ENCODE results near the gene PIK3R4.

Gene PIK3R4

DNA sequence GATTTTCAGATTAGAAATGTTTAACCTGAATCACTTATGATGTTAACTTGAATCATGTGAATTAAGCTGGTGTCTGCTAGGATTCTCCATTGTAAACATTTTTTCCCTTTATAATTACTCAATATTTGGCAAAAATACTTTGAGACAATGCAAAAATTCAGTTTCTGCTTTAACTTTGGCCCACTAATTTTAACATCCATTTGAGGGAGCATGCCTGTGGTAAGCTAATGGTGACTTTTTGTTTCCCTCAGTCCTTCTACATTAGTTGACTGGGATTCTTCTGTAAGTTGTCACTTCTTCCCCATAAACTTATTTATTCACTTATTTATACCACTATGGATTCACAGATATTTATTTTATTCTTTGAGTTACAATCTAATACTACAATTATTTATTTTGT is 59.3 kb downstream of the PIK3R4 start:
- DNase-seq = no peak

DNA sequence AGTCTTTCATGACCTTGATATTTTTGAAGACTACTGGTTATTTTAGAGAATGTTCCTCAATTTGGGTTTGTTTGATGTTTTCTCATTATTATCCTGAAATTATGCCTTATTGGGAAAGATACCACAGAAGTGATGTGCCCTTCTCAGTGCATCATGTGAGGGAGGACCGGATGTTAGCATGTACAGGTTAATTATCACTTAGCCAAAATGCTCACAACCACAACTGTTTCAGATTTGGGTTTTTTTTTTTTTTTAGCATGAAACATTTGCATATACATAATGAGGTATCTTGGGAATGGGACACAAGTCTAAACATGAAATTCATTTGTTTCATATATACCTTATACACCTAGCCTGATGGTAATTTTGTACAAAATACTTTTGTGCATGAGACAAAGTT is 59.8 kb downstream of the PIK3R4 start:
- DNase-seq = no peak

DNA sequence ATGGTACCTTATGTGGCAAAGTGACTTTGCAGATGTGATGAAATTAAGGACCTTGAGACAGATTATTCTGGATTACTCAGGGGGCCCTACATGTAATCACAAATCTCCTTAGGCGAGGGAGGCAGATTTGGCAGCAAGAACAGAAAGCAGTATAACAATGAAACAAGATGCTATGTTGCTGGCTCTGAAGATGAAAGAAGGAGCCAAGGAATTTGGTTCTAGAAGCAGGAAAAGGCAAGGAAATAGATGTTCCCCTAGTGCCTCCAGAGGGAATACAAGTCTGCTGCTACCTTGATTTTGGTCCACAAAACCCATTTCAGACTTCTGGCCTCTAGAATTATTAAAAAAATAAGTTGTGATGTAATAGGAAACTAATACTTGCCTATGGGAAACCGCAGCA is 64.5 kb downstream of the PIK3R4 start:
- DNase-seq = no peak

DNA sequence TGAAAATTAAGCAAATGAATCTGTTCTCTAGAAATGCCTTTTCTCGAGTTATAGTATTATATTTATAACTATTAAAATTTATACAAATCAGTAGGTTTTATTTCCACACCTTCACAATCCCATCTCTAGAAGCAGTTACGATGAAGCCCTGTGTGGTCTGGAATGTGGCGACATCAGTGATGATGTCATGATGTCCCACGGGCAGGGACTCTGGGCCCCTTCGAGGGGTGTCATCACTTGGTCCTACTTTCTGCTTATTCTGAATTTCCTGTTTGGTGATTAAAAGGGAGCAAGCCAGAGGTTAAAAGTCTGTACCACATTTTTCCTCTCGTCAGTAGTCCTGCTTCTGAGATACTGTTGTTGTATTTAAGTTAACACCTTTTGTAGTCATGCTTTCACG is 67.4 kb downstream of the PIK3R4 start:
- DNase-seq = no peak

DNA sequence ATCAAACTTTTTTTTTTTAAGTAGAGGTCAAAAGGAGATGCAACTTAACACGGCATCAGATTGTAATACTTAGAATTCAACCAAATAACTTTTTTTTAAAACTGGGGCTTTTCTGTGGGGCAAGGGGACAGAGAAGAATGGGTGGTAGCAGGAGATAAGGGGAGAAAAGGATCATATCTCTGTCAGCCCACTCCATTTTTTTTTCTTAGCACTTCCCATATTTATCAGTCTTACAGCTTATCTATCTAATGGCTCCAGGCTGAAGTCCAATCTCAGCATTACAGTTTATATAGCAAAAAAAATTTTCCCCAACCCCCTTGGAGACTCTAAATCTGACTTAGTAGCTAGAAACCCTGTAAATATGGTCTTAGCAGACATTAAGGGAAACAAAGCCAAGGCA is 69.3 kb downstream of the PIK3R4 start:
- DNase-seq = no peak

DNA sequence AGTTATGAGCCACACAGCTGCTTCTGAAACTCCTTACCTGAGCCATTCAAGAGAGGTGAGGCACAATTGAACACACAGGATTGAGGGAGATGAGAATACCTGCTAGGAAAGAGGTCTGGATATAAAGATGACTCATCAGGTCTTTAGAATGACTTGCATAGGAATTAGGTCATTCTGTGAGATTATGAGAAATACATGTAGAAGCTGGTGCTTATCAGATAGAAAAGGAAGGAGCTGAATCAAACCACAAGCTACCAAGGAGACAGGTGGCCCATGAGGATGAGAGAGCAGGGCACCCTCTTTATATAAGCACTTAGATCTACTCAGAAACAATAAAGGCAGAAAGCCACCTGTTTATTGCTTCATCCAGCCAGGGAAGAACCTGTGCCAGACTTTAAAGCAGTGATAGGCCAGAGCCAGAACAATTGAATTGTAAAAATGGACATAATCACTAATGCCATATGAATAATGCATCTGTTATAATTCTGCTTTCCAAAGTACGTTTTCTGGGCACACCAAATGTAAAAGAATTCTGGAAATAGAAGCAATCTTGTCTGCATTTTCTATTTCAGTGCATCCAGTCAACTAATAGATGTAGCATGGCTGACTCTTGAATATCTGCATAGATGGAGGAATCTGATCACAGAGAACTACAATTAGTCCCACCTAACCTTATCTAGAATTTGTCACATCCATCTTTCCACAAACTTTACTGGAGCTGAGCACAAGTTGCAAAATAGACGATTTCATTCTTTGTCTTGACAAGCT is 74.9 kb downstream of the PIK3R4 start:
- DNase-seq = peak; percentile 47

DNA sequence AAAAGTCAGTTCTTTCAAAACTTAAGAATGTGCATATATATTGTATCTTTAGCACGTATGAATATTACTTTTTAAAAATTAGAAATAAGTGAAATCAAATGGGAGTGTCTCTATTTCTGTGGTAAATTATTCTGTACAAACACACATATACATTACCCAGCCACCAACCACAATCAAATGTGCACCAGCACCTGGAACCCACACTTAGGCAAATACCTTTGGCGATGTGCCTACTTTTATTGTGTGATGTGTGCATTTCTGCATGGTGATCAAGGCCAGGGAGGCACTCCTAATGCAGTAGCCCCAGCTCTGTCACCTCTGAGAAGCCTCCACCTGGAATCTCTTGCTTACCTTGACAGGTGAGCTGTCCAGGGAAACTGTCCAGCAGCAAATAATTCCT is 76.9 kb downstream of the PIK3R4 start:
- peak; percentile 47 for DNase-seq

DNA sequence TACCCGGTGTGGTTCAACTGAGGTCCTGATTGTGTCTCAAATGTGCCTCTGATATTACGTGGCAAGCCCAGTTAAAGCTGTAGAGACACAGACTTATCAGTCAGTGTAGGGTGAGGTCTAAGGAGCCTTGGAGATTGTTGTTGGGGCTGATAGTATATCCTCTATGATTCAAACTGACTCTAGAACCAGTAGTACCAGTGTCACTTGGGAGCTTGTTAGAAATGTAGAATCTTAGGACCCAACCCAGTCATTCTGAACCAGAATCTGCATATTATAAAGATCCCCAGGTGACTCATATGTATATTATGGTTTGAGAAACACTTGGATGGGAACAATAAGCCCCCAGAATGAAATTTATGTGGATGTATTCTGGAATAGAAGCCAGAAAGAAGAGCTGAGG is 83.5 kb downstream of the PIK3R4 start:
- DNase-seq = no peak

DNA sequence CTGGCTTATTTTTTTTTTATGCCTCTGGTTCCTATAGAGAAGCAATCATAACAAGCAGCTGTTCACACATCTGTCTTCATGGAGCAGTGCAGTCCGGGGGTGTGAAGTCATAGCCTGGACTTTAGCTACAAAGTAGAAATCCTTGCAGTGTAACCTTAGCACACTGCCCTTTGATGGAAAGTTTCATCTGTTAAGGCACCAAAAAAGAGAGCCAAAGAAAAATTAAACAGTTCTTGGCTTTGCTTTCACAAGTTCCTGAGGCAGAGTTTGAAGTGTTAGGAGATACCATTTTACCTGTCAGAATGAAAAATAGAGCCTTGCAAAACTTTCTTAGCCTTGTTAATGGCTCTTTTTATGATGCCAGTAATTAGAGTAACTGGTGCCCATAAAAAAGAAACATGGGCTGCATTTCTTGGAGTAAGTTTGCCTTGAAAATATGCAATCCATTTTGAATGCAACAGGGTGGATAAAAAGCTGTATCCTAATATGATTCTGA is 84.1 kb downstream of the PIK3R4 start:
- DNase-seq = no peak

DNA sequence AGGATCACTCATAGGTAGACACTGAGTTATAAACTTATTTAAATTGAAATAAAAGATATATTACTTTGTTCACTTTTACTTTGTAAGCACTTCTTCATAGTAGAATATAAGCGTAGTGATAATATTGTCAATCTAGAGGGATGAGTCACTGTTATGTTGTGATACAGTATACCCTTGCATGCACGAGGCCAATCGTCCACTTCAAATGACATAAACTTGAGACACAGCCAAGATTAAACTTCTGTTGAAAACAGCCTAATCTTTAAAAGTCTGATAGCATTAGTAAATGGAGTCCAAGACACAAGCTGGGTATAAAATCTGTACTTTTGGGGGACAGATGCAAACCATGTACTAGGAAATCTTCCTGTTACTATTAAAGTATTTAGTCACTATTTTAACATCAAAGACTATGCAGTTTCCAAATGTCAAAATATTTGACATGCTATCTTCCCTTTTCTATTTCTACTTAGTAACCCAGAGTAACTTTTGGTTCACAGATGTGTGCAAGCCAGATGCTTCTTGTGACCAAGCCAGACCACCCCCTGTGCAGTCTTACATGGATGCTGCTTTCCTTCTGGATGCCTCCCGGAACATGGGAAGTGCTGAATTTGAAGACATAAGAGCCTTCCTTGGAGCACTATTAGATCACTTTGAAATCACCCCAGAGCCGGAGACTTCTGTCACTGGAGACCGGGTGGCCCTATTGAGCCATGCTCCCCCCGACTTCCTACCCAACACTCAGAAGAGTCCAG is 85.3 kb downstream of the PIK3R4 start:
- no peak for DNase-seq

DNA sequence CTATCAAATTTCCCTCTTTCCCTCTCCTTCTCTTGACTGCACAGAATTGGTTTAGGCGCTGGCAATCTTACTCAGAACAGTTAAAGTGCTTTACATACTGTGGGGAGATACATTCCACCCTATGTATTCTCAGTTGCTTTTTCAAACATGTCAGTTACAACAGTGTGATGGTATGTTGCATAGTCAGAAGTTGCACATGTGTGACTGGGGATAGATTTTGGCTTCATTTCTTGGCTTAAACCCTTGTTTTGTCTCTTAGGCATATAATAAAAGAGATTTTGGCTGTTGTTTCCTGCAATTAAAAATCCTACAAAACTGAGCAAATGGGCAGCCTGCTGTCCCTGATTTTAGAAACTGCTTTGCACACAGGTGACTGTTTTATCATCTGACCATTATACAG is 86.7 kb downstream of the PIK3R4 start:
- no peak for DNase-seq

DNA sequence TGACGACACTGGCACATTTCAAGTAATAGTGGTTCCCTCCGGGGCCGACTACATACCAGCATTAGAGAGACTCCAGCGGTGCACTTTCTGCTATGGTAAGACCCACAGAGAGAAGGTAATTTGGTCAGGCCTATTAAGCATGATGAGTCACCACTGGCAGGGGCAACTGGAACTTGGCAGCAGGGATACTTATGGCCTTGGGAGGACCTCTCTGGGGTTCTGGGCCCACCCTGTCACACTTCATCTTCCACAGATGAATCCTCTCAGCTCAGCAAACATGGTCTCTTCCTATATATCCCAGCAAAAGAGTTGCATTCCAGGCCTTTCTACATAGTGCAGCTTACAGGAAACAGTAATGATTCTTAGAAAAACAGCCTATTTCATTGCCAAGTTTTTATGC is 88.0 kb downstream of the PIK3R4 start:
- DNase-seq = no peak

DNA sequence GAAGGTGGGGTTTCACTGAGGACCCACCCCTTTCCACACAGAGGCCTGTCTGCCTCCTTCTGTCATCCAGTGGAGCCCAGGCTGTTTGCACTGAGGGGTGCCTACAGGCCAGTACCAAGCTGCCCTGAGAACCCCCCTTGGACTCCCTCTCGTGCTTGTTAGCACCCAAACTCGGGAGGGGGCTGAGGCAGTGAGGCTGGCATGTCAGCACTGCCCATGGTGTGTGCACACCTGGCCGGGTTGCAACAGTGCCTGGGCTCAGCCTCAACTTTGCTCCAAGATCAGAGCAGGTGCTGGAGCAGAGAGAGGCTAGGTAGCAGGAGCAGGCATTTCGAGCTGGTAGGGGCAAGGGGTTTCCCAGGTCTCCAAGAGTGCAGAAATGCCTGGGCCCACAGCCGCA is 90.0 kb downstream of the PIK3R4 start:
- DNase-seq = no peak

DNA sequence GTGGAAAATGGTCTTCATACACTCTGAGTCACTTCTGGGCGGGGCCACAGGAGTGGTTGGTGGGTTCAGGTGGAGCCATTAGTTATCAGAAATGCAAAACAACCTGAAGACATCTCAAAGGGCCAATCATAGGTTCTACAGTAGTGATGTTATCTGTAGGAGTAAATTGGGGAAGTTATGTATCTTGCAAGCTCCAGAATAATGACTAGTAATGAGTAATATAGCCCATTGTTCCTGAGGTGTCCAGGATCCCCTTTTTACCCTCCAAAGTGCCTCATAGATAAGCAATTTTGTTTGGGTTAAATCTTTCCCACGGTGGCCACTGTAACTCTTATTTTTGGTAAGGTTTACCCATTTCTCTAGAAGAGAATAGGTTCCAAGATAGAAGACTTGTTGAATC is 91.7 kb downstream of the PIK3R4 start:
- DNase-seq = no peak

DNA sequence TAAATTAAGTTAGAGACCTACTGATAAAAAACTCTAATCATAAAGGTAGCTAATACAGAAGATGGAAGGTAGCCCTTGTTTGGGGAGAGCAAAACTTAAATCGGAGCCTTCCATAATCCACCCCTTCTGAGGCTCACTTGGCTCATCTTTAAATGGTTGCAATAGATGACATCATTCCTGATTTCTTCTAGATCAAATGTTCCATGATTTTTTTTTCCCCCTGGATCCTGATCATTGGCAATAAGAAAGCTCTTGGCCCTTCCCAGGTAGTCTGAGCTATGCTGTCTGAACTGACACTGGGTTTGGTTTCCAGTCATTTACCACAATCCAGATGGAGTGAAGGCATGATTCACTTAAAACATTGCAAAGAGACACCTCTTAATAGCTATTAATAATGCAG is 92.5 kb downstream of the PIK3R4 start:
- DNase-seq = no peak

DNA sequence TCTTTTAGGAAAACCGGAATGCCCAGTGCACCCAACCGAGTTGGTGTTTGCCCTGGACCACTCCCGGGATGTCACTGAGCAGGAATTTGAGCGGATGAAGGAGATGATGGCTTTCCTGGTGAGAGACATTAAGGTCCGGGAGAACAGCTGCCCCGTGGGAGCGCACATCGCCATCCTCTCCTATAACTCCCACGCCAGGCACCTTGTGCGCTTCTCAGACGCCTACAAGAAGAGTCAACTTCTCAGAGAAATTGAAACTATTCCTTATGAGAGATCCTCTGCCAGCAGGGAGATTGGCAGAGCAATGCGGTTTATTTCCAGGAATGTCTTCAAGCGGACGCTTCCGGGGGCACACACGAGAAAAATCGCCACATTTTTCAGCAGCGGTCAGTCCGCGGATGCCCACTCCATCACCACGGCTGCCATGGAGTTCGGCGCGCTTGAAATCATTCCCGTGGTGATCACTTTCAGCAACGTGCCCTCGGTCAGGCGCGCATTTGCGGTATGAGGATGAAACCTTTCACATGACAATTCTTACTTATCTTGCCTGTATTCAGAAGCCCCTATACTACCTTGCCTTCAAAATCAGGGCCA is 97.5 kb downstream of the PIK3R4 start:
- no peak for DNase-seq

DNA sequence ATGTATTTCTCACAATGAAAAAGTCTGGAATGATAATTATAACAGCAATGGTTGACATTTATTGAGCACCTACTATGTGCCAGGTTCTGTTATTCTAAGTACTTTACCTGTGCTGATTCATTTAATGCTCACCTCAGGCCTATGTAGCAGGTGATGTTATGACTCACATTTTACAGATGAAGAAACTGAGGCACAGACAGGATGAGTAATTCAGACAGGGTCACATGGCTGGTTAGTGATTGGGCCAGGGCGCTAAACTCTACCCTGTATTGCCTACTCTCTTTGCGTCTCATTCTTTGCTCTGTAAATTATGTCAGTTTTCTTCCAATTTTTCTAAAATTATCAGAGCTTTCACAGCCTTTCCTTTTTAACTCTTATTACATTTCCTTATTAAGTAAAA is 98.3 kb downstream of the PIK3R4 start:
- no peak for DNase-seq

DNA sequence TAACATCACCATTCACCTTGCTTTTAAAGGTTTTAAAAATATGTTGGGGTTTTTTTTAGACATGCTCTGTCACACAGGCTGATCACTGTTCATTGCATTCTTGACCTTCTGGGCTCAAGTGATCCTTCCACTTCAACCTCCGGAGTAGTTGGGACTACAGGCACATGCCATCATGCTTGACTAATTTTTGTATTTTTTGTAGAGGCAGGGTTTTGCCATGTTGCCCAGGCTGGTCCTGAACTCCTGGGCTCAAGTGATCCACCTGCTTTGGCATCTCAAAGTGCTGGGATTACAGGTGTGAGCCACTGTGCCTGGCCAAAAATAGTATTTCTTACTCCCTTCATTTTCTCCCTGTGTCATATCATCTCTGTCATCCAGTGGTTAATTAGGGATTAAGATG is 101.4 kb downstream of the PIK3R4 start:
- DNase-seq = no peak

DNA sequence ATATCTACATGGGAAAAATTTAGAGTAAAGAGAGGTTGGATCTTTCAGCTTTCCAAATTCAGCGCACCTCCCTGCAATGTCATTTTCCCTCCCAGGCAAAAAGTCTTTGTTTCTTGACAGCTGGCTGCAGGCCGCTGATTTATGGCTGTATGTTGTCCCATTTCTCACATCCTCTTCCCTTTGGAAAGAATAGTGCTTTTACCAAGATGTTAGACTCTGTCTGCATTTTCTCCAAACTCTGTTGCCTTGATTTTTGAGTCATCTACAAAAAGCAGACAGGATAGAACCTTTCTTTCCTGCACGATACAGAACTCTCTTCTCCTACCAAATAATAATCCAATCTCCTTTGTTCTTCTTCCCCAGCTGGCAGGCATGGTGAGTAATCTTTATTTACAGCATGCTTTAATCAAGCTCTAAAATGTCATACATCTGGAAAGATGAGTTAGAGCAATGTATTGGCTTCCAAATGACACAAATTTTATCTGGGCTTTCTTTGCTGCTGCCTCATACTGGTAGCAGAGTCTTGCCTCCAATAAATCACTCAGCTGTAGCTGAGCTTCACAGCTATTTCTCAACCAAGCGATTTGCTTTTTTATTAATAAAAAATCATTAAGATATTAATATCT is 101.9 kb downstream of the PIK3R4 start:
- DNase-seq = no peak

DNA sequence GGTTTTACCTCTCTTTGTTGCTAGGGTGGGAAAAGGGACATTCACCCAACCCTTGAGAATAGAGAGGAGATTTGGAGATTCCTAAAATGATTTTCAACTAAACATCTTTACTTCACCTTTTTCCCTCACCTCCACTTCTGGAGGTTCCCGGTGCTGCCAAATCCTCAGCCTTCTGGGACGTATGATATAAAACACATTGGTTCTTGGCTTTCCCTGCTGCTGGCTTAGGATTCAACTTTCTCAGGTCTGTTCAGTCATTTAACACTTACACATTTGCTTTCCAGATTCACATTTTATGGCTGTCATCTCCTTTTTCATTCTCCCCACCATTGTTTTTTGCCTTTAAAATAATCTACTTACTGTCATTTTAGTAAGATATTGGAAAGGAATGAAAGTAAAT is 106.6 kb downstream of the PIK3R4 start:
- no peak for DNase-seq

DNA sequence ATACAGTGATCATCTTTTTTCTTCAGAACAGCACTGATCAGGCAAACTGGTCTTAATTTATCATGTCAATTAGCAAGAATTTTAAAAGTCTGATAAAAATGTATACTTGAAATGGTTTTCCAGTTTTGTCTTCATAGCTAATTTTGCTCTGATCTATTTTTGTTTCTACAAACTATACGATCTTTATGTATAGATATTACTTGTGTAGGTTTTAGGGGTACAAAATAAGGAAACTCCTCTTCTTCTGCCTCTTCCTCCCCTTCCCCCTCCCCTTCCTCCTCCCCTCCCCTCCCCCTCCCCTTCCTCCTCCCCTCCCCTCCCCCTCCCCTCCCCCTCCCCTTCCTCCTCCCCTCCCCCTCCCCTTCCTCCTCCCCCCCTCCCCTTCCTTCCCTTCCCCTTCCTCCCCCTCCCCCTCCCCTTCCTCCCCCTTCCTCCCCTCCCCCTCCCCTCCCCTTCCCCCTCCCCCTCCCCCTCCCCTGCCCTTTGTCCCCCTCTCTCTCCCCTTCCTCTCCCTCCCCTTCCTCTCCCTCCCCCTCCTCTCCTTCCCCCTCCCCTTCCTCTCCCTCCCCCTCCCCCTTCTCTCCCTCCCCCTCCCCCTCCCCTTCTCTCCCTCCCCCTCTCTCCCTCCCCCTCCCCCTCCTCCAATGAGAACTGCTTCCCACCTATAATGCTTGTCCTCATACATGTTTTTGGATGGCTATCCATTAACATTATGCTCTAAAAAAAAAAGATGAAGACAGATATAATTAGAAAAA is 110.0 kb downstream of the PIK3R4 start:
- no peak for DNase-seq

DNA sequence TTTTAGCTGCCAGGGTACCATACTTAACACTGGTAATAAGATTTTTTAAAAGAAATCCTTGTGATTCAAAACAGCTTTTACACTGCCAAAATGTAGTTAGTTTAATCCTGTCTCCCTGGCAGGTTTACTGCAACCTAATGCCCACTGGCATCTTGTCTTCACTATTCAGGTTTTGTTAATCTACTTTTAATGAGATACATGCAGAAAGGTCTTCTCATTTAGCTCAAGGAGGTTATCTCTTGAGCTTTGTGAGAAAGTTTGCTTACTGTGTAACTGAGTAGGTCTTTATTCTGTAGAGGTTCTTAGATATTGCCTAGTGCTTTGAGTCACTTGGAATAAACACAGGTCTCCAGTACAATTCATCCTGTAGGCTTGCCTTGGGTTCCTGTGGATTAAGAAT is 110.7 kb downstream of the PIK3R4 start:
- DNase-seq = no peak

DNA sequence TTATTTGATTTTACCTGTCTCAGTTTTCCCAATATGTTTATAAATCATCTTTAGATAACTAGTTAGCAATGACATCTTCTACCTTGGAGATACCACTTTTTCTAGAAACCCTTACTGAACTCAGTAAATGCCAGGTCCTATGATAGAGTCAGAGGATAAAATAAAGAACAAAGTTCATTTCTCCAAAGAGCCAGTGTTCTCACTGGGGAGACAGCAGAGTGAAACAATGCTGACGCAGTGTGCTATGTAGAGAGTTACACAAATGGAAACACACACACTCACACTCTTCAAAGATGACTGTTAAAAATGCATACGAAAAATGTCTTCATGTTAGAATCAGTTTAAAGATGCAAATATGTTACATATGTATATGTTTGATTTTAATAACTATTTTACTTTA is 111.3 kb downstream of the PIK3R4 start:
- no peak for DNase-seq

Data from NCI-H2107 (cell line).